ENCODE data around the gene RASA2.

Gene RASA2

GRCh38 chr3:141578202-141578973 lies 91.6 kb downstream of the RASA2 start:
- no peak for TF ChIP-seq CTCF (IDR thresholded peaks at IDR 0.05; ENCODE audit: low read depth, low read length, missing control alignments)

GRCh38 chr3:141594357-141594756 lies 107.5 kb downstream of the RASA2 start:
- TF ChIP-seq CTCF (IDR thresholded peaks at IDR 0.05; ENCODE audit: low read depth, low read length, missing control alignments): no peak
- H3K4me3 ChIP-seq (replicated peaks; ENCODE audit: low read depth, low read length): no peak overlapping the region
- DNase-seq (ENCODE audit: extremely low read depth, low read depth): no peak

More at GRCh38 chr3:141578202-141578973, 91.6 kb downstream of the RASA2 start:
- DNase-seq (ENCODE audit: extremely low read depth, low read depth): no peak
- no peak overlapping the region for H3K4me3 ChIP-seq (replicated peaks; ENCODE audit: low read depth, low read length)

GRCh38 chr3:141597931-141598330 lies 111.1 kb downstream of the RASA2 start:
- DNase-seq (ENCODE audit: extremely low read depth, low read depth): no peak
- no peak overlapping the region for H3K4me3 ChIP-seq (replicated peaks; ENCODE audit: low read depth, low read length)
- no peak for TF ChIP-seq CTCF (IDR thresholded peaks at IDR 0.05; ENCODE audit: low read depth, low read length, missing control alignments)

- no peak for TF ChIP-seq CTCF (IDR thresholded peaks at IDR 0.05; ENCODE audit: low read depth, low read length, missing control alignments)
- H3K4me3 ChIP-seq (replicated peaks; ENCODE audit: low read depth, low read length): no peak overlapping the region
- no peak for DNase-seq (ENCODE audit: extremely low read depth, low read depth)
These were observed 113.5 kb downstream of the RASA2 start for GRCh38 chr3:141600331-141600730.

GRCh38 chr3:141602706-141603105 lies 115.9 kb downstream of the RASA2 start:
- TF ChIP-seq CTCF (IDR thresholded peaks at IDR 0.05; ENCODE audit: low read depth, low read length, missing control alignments): no peak
- DNase-seq (ENCODE audit: extremely low read depth, low read depth): no peak
- no peak overlapping the region for H3K4me3 ChIP-seq (replicated peaks; ENCODE audit: low read depth, low read length)

GRCh38 chr3:141603473-141604035 lies 116.7 kb downstream of the RASA2 start:
- no peak overlapping the region for H3K4me3 ChIP-seq (replicated peaks; ENCODE audit: low read depth, low read length)
- TF ChIP-seq CTCF (IDR thresholded peaks at IDR 0.05; ENCODE audit: low read depth, low read length, missing control alignments): no peak
- DNase-seq (ENCODE audit: extremely low read depth, low read depth): no peak

Measured in HFF-Myc (cell line).